ENCODE measurements around the gene TNRC6A. TPM values are rescaled to one million over a fixed set of nuclear protein-coding genes. Genes with fewer than 3 reads are reported as not detected.

TNRC6A gene
- total and polyA plus RNA-seq, 2 experiments from 2014 or later: 93.1 to 124 TPM

DNA sequence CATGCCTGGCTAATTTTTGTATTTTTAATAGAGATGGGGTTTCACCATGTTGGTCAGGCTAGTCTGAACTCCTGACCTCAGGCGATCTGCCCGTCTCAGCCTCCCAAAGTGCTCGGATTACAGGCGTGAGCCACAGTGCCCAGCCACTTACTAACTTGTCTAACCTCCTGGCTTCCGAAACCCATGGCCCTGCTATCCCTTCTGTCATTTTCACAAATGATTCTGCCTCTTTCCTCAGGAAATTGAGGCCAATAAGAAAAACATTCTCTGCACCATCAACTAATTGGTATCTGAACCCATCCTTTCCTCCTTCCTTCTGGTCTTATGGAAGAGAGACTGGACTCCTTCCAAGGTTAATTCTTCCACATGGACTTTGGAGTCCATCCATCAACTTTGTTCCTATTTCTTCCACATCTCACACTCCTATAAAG, 27.9 kb upstream of the TNRC6A start:
- no peak for DNase-seq (ENCODE audit: low spot score)
- H3K9me2 ChIP-seq (ENCODE audit: insufficient read depth): no peaks in the 10 kb centered on the region
- H3K4me1 ChIP-seq (ENCODE audit: insufficient read depth): peaks cover 6% of the 10 kb centered on the region; the same call in 1 of the 2 replicates
- TF ChIP-seq, protein P1, sequence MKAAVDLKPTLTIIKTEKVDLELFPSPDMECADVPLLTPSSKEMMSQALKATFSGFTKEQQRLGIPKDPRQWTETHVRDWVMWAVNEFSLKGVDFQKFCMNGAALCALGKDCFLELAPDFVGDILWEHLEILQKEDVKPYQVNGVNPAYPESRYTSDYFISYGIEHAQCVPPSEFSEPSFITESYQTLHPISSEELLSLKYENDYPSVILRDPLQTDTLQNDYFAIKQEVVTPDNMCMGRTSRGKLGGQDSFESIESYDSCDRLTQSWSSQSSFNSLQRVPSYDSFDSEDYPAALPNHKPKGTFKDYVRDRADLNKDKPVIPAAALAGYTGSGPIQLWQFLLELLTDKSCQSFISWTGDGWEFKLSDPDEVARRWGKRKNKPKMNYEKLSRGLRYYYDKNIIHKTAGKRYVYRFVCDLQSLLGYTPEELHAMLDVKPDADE (IDR thresholded peaks at IDR 0.05): no peak
- TF ChIP-seq, protein P2, sequence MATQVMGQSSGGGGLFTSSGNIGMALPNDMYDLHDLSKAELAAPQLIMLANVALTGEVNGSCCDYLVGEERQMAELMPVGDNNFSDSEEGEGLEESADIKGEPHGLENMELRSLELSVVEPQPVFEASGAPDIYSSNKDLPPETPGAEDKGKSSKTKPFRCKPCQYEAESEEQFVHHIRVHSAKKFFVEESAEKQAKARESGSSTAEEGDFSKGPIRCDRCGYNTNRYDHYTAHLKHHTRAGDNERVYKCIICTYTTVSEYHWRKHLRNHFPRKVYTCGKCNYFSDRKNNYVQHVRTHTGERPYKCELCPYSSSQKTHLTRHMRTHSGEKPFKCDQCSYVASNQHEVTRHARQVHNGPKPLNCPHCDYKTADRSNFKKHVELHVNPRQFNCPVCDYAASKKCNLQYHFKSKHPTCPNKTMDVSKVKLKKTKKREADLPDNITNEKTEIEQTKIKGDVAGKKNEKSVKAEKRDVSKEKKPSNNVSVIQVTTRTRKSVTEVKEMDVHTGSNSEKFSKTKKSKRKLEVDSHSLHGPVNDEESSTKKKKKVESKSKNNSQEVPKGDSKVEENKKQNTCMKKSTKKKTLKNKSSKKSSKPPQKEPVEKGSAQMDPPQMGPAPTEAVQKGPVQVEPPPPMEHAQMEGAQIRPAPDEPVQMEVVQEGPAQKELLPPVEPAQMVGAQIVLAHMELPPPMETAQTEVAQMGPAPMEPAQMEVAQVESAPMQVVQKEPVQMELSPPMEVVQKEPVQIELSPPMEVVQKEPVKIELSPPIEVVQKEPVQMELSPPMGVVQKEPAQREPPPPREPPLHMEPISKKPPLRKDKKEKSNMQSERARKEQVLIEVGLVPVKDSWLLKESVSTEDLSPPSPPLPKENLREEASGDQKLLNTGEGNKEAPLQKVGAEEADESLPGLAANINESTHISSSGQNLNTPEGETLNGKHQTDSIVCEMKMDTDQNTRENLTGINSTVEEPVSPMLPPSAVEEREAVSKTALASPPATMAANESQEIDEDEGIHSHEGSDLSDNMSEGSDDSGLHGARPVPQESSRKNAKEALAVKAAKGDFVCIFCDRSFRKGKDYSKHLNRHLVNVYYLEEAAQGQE (IDR thresholded peaks at IDR 0.05; ENCODE audit: unreplicated experiment): no peak
- TF ChIP-seq, protein P3, sequence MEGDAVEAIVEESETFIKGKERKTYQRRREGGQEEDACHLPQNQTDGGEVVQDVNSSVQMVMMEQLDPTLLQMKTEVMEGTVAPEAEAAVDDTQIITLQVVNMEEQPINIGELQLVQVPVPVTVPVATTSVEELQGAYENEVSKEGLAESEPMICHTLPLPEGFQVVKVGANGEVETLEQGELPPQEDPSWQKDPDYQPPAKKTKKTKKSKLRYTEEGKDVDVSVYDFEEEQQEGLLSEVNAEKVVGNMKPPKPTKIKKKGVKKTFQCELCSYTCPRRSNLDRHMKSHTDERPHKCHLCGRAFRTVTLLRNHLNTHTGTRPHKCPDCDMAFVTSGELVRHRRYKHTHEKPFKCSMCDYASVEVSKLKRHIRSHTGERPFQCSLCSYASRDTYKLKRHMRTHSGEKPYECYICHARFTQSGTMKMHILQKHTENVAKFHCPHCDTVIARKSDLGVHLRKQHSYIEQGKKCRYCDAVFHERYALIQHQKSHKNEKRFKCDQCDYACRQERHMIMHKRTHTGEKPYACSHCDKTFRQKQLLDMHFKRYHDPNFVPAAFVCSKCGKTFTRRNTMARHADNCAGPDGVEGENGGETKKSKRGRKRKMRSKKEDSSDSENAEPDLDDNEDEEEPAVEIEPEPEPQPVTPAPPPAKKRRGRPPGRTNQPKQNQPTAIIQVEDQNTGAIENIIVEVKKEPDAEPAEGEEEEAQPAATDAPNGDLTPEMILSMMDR (conservative IDR thresholded peaks at IDR 0.05; ENCODE audit: low read depth in 2 of 2): no peak
- TF ChIP-seq ZNF331 (CRISPR knock-in tag; IDR thresholded peaks at IDR 0.05; ENCODE audit: low read depth) (no peak), NANOG (IDR thresholded peaks at IDR 0.05; ENCODE audit: borderline replicate concordance) (no peak), STAT1 (IDR thresholded peaks at IDR 0.05; ENCODE audit: unreplicated experiment) (no peak), EZH2 (IDR thresholded peaks at IDR 0.05; ENCODE audit: low read depth, unreplicated experiment) (no peak), CREB1 (CRISPR knock-in tag; IDR thresholded peaks at IDR 0.05; ENCODE audit: low read depth) (no peak), EZH2phosphoT487 (IDR thresholded peaks at IDR 0.05; ENCODE audit: unreplicated experiment) (no peak), JUNB (IDR thresholded peaks at IDR 0.05; ENCODE audit: unreplicated experiment) (no peak), ZNF114 (CRISPR knock-in tag; IDR thresholded peaks at IDR 0.05) (no peak), POLR2AphosphoS5 (IDR thresholded peaks at IDR 0.05; ENCODE audit: low read depth) (no peak)
- TF ChIP-seq, protein P4, sequence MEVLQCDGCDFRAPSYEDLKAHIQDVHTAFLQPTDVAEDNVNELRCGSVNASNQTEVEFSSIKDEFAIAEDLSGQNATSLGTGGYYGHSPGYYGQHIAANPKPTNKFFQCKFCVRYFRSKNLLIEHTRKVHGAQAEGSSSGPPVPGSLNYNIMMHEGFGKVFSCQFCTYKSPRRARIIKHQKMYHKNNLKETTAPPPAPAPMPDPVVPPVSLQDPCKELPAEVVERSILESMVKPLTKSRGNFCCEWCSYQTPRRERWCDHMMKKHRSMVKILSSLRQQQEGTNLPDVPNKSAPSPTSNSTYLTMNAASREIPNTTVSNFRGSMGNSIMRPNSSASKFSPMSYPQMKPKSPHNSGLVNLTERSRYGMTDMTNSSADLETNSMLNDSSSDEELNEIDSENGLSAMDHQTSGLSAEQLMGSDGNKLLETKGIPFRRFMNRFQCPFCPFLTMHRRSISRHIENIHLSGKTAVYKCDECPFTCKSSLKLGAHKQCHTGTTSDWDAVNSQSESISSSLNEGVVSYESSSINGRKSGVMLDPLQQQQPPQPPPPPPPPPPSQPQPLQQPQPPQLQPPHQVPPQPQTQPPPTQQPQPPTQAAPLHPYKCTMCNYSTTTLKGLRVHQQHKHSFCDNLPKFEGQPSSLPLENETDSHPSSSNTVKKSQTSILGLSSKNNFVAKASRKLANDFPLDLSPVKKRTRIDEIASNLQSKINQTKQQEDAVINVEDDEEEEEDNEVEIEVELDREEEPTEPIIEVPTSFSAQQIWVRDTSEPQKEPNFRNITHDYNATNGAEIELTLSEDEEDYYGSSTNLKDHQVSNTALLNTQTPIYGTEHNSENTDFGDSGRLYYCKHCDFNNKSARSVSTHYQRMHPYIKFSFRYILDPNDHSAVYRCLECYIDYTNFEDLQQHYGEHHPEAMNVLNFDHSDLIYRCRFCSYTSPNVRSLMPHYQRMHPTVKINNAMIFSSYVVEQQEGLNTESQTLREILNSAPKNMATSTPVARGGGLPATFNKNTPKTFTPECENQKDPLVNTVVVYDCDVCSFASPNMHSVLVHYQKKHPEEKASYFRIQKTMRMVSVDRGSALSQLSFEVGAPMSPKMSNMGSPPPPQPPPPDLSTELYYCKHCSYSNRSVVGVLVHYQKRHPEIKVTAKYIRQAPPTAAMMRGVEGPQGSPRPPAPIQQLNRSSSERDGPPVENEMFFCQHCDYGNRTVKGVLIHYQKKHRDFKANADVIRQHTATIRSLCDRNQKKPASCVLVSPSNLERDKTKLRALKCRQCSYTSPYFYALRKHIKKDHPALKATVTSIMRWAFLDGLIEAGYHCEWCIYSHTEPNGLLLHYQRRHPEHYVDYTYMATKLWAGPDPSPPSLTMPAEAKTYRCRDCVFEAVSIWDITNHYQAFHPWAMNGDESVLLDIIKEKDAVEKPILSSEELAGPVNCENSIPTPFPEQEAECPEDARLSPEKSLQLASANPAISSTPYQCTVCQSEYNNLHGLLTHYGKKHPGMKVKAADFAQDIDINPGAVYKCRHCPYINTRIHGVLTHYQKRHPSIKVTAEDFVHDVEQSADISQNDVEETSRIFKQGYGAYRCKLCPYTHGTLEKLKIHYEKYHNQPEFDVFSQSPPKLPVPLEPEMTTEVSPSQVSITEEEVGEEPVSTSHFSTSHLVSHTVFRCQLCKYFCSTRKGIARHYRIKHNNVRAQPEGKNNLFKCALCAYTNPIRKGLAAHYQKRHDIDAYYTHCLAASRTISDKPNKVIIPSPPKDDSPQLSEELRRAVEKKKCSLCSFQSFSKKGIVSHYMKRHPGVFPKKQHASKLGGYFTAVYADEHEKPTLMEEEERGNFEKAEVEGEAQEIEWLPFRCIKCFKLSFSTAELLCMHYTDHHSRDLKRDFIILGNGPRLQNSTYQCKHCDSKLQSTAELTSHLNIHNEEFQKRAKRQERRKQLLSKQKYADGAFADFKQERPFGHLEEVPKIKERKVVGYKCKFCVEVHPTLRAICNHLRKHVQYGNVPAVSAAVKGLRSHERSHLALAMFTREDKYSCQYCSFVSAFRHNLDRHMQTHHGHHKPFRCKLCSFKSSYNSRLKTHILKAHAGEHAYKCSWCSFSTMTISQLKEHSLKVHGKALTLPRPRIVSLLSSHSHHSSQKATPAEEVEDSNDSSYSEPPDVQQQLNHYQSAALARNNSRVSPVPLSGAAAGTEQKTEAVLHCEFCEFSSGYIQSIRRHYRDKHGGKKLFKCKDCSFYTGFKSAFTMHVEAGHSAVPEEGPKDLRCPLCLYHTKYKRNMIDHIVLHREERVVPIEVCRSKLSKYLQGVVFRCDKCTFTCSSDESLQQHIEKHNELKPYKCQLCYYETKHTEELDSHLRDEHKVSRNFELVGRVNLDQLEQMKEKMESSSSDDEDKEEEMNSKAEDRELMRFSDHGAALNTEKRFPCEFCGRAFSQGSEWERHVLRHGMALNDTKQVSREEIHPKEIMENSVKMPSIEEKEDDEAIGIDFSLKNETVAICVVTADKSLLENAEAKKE (CRISPR knock-in tag; IDR thresholded peaks at IDR 0.05): no peak
- no peak overlapping the region; the same call in 2 of the 3 replicates for H3K4me3 Mint-ChIP-seq
- H3K36me3 ChIP-seq (ENCODE audit: insufficient read depth): no peaks in the 10 kb centered on the region
- peaks cover 11% of the 10 kb centered on the region for H3K4me1 Mint-ChIP-seq
- H3K4me2 ChIP-seq: no peak overlapping the region
- H3K27ac Mint-ChIP-seq: no peak overlapping the region
- H3K9me3 Mint-ChIP-seq: no peaks in the 10 kb centered on the region
- H3F3A ChIP-seq (replicated peaks; ENCODE audit: low read depth): no peaks in the 10 kb centered on the region
- peak overlapping the region; percentile 25 for H2AFZ ChIP-seq
- no peak overlapping the region for H3K4me3 ChIP-seq
- peak; percentile 63 for ATAC-seq
- no peaks in the 10 kb centered on the region for H3K79me2 ChIP-seq (replicated peaks; ENCODE audit: insufficient read depth)
- no peak overlapping the region for H3K27ac ChIP-seq (ENCODE audit: low read depth)
- peaks cover 6% of the 10 kb centered on the region for H3K27me3 Mint-ChIP-seq (ENCODE audit: insufficient read depth, low read depth, poor library complexity)
- H3K27me3 ChIP-seq (ENCODE audit: insufficient read depth): no peaks in the 10 kb centered on the region
- H3K36me3 Mint-ChIP-seq (ENCODE audit: low read depth): no peaks in the 10 kb centered on the region
- no peaks in the 10 kb centered on the region for H4K20me1 ChIP-seq (replicated peaks; ENCODE audit: insufficient read depth)
